HUES6 (cell line): ENCODE measurements around the gene SYNDIG1.

ENCODE experiments used
- H3K27ac ChIP-seq: 2 replicates; pipeline ENCODE4 v1.7.0; 2013; ENCODE audit warnings: low read depth, mild to moderate bottlenecking, low read length, inconsistent platforms
- H3K27me3 ChIP-seq: 2 replicates; pipeline ENCODE4 v1.6.1; 2013; ENCODE audit warnings: low read length; ENCODE audit not compliant: control insufficient read depth, insufficient read depth
- H3K36me3 ChIP-seq: 2 replicates; pipeline ENCODE4 v1.6.1; 2013; ENCODE audit warnings: low read length; ENCODE audit not compliant: control insufficient read depth, insufficient read depth
- H3K4me1 ChIP-seq: 2 replicates; pipeline ENCODE4 v1.6.1; 2013; ENCODE audit warnings: low read length; ENCODE audit not compliant: control insufficient read depth, insufficient read depth
- H3K4me3 ChIP-seq: 2 replicates; pipeline ENCODE4 v1.5.1; 2013; ENCODE audit warnings: low read depth, low read length
- H3K9ac ChIP-seq: one replicate; pipeline ENCODE4 v1.6.1; 2013; ENCODE audit warnings: mild to moderate bottlenecking, low read length
- H3K9me3 ChIP-seq: 2 replicates; pipeline ENCODE4 v1.6.1; 2013; ENCODE audit warnings: low read depth, low read length; ENCODE audit not compliant: control insufficient read depth, insufficient read depth

Gene SYNDIG1

DNA sequence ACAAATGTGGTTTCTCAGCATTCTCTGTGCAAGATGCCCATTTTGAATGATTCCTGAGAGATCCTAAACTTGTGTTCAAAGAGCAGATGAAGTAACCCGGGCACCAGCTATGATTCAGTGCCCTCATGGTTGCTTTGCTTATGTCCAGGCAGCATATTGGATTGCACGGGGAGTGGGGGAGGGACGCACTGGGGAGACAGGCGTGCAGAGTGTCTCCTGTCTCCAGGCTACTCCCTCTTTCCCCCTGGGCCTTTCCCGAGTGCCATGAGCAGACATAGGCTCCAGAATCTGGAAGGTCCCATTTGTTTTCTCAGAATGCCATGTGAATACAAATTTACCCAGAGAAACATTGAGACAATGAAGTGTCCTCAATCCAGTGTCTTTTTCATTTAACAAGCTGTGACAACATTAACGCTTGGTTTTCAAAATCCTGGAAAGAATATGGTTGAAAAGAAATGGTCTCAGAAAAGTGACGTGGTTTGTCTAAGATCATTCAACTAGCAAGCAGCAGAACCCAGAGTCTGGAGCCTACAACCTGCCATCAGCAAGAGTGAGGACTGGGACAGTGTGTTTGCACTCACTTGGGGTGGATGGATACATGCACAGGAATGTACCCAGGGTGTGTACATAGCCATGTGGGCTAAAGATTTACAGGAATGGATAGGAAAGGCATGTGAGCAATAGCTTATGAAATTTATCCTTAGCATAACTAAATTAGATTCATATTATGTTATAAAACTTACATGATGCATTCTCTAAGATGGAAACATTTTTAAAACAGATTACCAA lies 4.2 kb downstream of the SYNDIG1 start:
- Histone ChIP-seq H3K36me3 (no peaks in the 10 kb centered on the region), H3K9me3 (no peaks in the 10 kb centered on the region), H3K9ac (no peak overlapping the region), H3K27me3 (peaks cover 52% of the 10 kb centered on the region), H3K4me1 (peaks cover 9% of the 10 kb centered on the region), H3K27ac (no peak overlapping the region), H3K4me3 (no peak overlapping the region)

GRCh38 chr20:24477831-24478547 lies 8.6 kb downstream of the SYNDIG1 start:
- Histone ChIP-seq H3K36me3 (no peaks in the 10 kb centered on the region), H3K4me1 (peaks cover 5% of the 10 kb centered on the region; the same call in 1 of the 2 replicates), H3K9ac (no peak overlapping the region), H3K9me3 (peaks cover 2% of the 10 kb centered on the region; the same call in 1 of the 2 replicates), H3K4me3 (no peak overlapping the region), H3K27ac (no peak overlapping the region), H3K27me3 (peaks cover 14% of the 10 kb centered on the region)

GRCh38 chr20:24478584-24478983 lies 9.2 kb downstream of the SYNDIG1 start:
- peaks cover 5% of the 10 kb centered on the region; the same call in 1 of the 2 replicates for H3K4me1 ChIP-seq
- no peak overlapping the region for H3K9ac ChIP-seq
- peaks cover 8% of the 10 kb centered on the region for H3K27me3 ChIP-seq
- no peak overlapping the region for H3K4me3 ChIP-seq
- peaks cover 2% of the 10 kb centered on the region; the same call in 1 of the 2 replicates for H3K9me3 ChIP-seq
- H3K27ac ChIP-seq = no peak overlapping the region
- no peaks in the 10 kb centered on the region for H3K36me3 ChIP-seq

DNA sequence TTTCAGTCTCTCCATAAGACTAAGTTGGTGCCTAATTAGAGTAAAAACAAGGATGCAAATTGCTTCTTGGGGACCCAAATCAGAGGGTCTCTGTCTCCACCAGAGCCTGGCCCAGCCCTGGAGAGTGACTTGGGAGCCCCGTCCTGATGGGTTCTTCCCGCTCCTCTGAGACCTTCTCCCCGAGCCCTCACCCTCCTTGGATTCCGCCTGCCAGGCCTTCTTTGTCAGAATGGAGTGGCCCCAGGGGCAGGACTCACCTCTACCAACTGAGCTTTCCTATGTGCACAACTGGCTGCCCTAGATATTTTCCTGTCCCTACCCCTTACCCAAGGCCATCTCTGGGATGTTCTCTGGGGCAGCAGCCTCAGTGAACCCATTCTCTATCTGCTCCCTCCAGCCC lies 9.7 kb downstream of the SYNDIG1 start:
- Histone ChIP-seq H3K9me3 (peaks cover 2% of the 10 kb centered on the region; the same call in 1 of the 2 replicates), H3K4me3 (no peak overlapping the region), H3K4me1 (peaks cover 5% of the 10 kb centered on the region; the same call in 1 of the 2 replicates), H3K9ac (no peak overlapping the region), H3K36me3 (no peaks in the 10 kb centered on the region), H3K27me3 (peaks cover 4% of the 10 kb centered on the region; the same call in 1 of the 2 replicates), H3K27ac (no peak overlapping the region)

- no peak overlapping the region for H3K9ac ChIP-seq
- peaks cover 7% of the 10 kb centered on the region; the same call in 1 of the 2 replicates for H3K4me1 ChIP-seq
- H3K36me3 ChIP-seq = no peaks in the 10 kb centered on the region
- no peak overlapping the region for H3K27ac ChIP-seq
- peaks cover 4% of the 10 kb centered on the region; the same call in 1 of the 2 replicates for H3K27me3 ChIP-seq
- peaks cover 2% of the 10 kb centered on the region; the same call in 1 of the 2 replicates for H3K9me3 ChIP-seq
- no peak overlapping the region for H3K4me3 ChIP-seq
These were observed 10.2 kb downstream of the SYNDIG1 start for GRCh38 chr20:24479595-24479994.

- H3K9ac ChIP-seq = no peak overlapping the region
- no peak overlapping the region for H3K27ac ChIP-seq
- peaks cover 2% of the 10 kb centered on the region; the same call in 1 of the 2 replicates for H3K9me3 ChIP-seq
- peaks cover under 1% of the 10 kb centered on the region; the same call in 1 of the 2 replicates for H3K27me3 ChIP-seq
- H3K4me1 ChIP-seq = peaks cover 14% of the 10 kb centered on the region; the same call in 1 of the 2 replicates
- H3K4me3 ChIP-seq = no peak overlapping the region
- no peaks in the 10 kb centered on the region for H3K36me3 ChIP-seq
These were observed 11.1 kb downstream of the SYNDIG1 start for GRCh38 chr20:24480509-24480908.

DNA sequence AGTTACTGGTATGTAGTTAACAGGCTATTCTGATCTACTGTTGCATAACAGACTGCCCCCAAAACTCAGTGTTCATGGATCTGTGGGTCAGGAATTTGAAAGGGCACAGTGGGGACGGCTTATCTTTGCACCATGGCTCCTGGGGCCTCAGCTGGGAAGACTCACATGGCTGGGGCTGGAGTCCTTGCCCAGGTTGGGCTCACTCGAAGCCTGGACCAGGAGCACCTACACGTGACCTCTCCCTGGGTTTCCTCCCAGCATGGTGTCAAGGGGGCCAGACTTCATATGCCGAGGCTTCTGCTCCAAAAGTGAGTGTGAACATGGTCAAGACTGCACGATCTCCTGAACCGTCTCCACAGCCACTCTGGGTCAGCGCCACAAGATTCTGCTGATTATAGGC lies 11.7 kb downstream of the SYNDIG1 start:
- Histone ChIP-seq H3K27me3 (no peaks in the 10 kb centered on the region), H3K9ac (no peak overlapping the region), H3K36me3 (no peaks in the 10 kb centered on the region), H3K4me1 (peaks cover 14% of the 10 kb centered on the region; the same call in 1 of the 2 replicates), H3K27ac (no peak overlapping the region), H3K9me3 (peaks cover 2% of the 10 kb centered on the region; the same call in 1 of the 2 replicates), H3K4me3 (no peak overlapping the region)

DNA sequence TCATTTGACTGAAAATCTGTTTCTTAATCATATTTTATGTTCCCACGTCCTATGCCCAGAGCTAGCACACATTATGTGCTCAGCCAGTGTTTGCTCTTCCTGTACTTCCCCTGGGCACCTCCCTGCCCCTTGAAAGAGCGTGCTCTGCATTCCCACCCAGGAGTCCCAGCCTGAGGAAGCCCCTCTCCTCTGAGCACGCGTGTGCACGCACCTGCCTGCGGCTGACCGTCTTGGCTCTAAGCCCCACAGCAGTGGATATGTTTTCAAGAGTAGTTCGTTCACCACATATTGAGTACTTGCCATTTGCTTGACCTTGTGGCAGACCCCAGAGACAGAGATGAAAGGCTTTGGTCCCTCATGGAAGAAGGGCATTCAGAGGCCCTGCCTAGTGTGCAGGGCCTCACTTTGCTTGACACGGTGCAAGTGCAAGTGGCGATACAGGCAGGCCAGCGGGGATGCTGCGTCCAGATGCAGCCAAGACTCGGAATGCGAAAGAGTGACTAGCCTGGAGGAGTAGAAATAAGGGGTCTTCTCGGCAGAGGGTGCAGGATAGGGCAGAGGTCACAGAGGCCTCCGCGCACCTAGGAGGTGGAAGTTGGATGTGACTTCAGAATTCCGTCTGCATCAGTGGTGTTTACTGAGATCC lies 14.1 kb downstream of the SYNDIG1 start:
- H3K4me3 ChIP-seq = no peak overlapping the region
- H3K4me1 ChIP-seq = peaks cover 10% of the 10 kb centered on the region; the same call in 1 of the 2 replicates
- no peak overlapping the region for H3K9ac ChIP-seq
- H3K36me3 ChIP-seq = peaks cover 4% of the 10 kb centered on the region; the same call in 1 of the 2 replicates
- H3K27ac ChIP-seq = no peak overlapping the region
- H3K27me3 ChIP-seq = no peaks in the 10 kb centered on the region
- peaks cover 2% of the 10 kb centered on the region; the same call in 1 of the 2 replicates for H3K9me3 ChIP-seq

DNA sequence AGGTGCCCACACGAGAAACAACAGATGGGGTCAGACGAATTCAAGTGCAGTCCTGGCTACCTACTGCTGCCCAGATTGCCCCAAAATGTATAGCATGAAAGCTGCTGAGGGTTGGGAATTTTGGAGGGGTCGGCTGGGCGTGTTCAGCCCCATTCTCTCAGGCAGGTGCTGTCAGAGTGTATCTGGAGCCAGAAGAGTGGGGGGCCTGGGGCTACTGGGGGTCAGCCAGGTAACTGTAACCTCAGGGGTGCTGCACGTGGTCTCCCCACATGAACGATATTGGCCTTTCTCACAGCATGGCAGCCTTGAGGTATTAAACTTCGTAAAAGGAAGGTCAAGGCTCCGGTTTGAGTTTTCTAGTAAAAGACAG lies 14.6 kb downstream of the SYNDIG1 start:
- H3K27me3 ChIP-seq = no peaks in the 10 kb centered on the region
- H3K4me1 ChIP-seq = 0 out of 2 replicates have a peak, but pooled peaks cover 9% of the 10 kb centered on the region
- no peak overlapping the region for H3K27ac ChIP-seq
- peaks cover 2% of the 10 kb centered on the region; the same call in 1 of the 2 replicates for H3K9me3 ChIP-seq
- no peak overlapping the region for H3K9ac ChIP-seq
- peaks cover 6% of the 10 kb centered on the region for H3K36me3 ChIP-seq
- H3K4me3 ChIP-seq = no peak overlapping the region

DNA sequence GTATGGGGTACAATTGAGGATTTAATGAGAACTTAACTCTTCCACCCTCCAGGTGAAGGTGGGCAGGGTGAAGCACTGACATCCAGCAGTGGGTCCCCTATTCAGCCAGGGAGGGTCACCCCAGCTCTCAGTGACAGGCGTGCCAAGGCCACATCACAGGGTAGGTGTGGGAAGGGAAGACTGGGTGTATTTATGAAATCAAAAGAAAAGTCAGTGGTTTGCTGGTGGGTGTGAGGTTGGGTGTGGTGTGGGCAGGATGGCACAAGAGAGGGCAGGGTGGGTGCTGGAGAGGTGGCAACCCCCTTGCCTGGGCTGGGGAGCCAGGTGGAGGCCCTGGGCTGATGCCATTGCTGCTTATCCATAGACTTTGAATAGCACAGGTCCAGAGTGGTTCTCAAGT lies 16.6 kb downstream of the SYNDIG1 start:
- no peak overlapping the region for H3K4me3 ChIP-seq
- no peak overlapping the region for H3K9ac ChIP-seq
- H3K27me3 ChIP-seq = no peaks in the 10 kb centered on the region
- 0 out of 2 replicates have a peak, but pooled peaks cover 9% of the 10 kb centered on the region for H3K4me1 ChIP-seq
- H3K9me3 ChIP-seq = no peaks in the 10 kb centered on the region
- H3K36me3 ChIP-seq = peaks cover 9% of the 10 kb centered on the region
- H3K27ac ChIP-seq = no peak overlapping the region
